GM12878 (cell line): ENCODE results near the gene LRRC63. TPM values are rescaled to one million over a fixed set of nuclear protein-coding genes. Genes with fewer than 3 reads are reported as not detected.
A peak's percentile ranks its signal among the peaks of the same experiment; 100 is the strongest.

Source experiments
- ATAC-seq: fragments of 200-7000 bp; cut with Tn5 transposase; 3 replicates; pipeline ENCODE4 v1.9.1; 2020; ENCODE audit warnings: mild to moderate bottlenecking, moderate library complexity
- BruUV-seq: library from RNA; stranded (reverse); fragments of 400-500 nt; replicated peaks from 2 replicates; lab custom pipeline; 2021; lab: Mats Ljungman, UMichigan
- CTCF ChIA-PET: fragments of 300-600 bp; sonication (Branson Sonifier 250); formaldehyde crosslinking; extraction: SDS; loops from one replicate; lab custom pipeline; 2021; ENCODE audit warnings: inconsistent platforms; lab: Yijun Ruan, JAX
- POLR2A ChIA-PET: fragments of 350-600 bp; formaldehyde crosslinking; extraction: SDS; loops from one replicate; lab custom pipeline; 2021; ENCODE audit warnings: inconsistent platforms; lab: Charles Lee
- RAD21 ChIA-PET: fragments of 300-600 bp; sonication (Branson Sonifier 250); formaldehyde crosslinking; loops from one replicate; lab custom pipeline; 2023; ENCODE audit warnings: antibody characterized with exemption; ENCODE audit not compliant: unreplicated experiment; lab: Charles Lee
- SMC1A ChIA-PET: fragments of 300-600 bp; sonication (Branson Sonifier 250); formaldehyde crosslinking; loops from one replicate; lab custom pipeline; 2023; ENCODE audit not compliant: unreplicated experiment, uncharacterized antibody; lab: Charles Lee
- DNase-seq: peaks from one replicate; pipeline ENCODE4 v3.0.0-alpha.2; 2011; ENCODE audit warnings: low read depth, low spot score
- FAIRE-seq: peaks from 3 replicates; lab custom pipeline; 2011; peaks lifted over from hg19 to GRCh38; lab: Jason Lieb, UNC
- H2AFZ ChIP-seq: 2 replicates; pipeline ENCODE4 v1.6.0; 2011; ENCODE audit warnings: low read depth, low read length, control low read depth; ENCODE audit not compliant: control insufficient read depth
- H3K27ac ChIP-seq: 2 replicates; pipeline ENCODE4 v1.5.1; 2011; ENCODE audit warnings: control low read depth; ENCODE audit not compliant: control insufficient read depth, insufficient read depth
- H3K27me3 ChIP-seq, 2 experiments: replicated peaks in 1 of 2; 2 replicates each; pipeline versions ENCODE4 v1.6.0 to v1.6.1; 2011; ENCODE audit warnings: low read length in 1 of 2; ENCODE audit not compliant: control insufficient read depth in 2 of 2, insufficient read depth in 2 of 2
- H3K36me3 ChIP-seq, 2 experiments: 2 replicates each; pipeline ENCODE4 v1.5.1; 2011; ENCODE audit warnings: low read length in 1 of 2; ENCODE audit not compliant: control insufficient read depth in 2 of 2, insufficient read depth in 2 of 2
- H3K4me1 ChIP-seq: 2 replicates; pipeline ENCODE4 v1.6.1; 2011; ENCODE audit warnings: mild to moderate bottlenecking, low read length, moderate library complexity, mixed read lengths; ENCODE audit not compliant: control insufficient read depth, insufficient read depth
- H3K4me2 ChIP-seq: 2 replicates; pipeline ENCODE4 v1.6.0; 2011; ENCODE audit warnings: control low read depth; ENCODE audit not compliant: control insufficient read depth, insufficient read depth
- H3K4me3 ChIP-seq: fragments of 200-600 bp; sonication (generic); 2 replicates; pipeline ENCODE4 v1.5.1; 2016
- H3K79me2 ChIP-seq: 2 replicates; pipeline ENCODE4 v1.6.0; 2011; ENCODE audit warnings: low read length; ENCODE audit not compliant: control insufficient read depth, insufficient read depth
- H3K9ac ChIP-seq: 2 replicates; pipeline ENCODE4 v1.8.0; 2011; ENCODE audit warnings: low read length, control low read depth, mixed read lengths; ENCODE audit not compliant: control insufficient read depth, insufficient read depth
- H3K9me3 ChIP-seq: replicated peaks from 3 replicates; pipeline ENCODE4 v1.5.1; 2011; ENCODE audit warnings: mild to moderate bottlenecking, low read length; ENCODE audit not compliant: control insufficient read depth, insufficient read depth
- H4K20me1 ChIP-seq: 2 replicates; pipeline ENCODE4 v1.6.0; 2011; ENCODE audit not compliant: control insufficient read depth, insufficient read depth
- ASH2L ChIP-seq: fragments of 300-600, 200-600 bp; sonication (generic); IDR thresholded peaks from 2 replicates; pipeline ENCODE4 v1.6.1; 2017; ENCODE audit warnings: low read depth, mild to moderate bottlenecking, borderline replicate concordance
- BRCA1 ChIP-seq: IDR thresholded peaks from 2 replicates; pipeline ENCODE4 v1.6.1; 2011; ENCODE audit warnings: low read depth, low read length, improper control_type of control experiment
- CEBPZ ChIP-seq: fragments of 150-350 bp; IDR thresholded peaks from 2 replicates; pipeline ENCODE4 v1.6.1; 2016; ENCODE audit warnings: low read depth, low read length
- EGR1 ChIP-seq, 2 experiments: IDR thresholded peaks; 1 replicate in 1 of 2; 2 replicates in 1 of 2; pipeline ENCODE4 v1.6.1; 2011 to 2012; ENCODE audit warnings: low read depth in 2 of 2, low read length in 2 of 2, borderline replicate concordance in 1 of 2, mild to moderate bottlenecking in 1 of 2, moderate library complexity in 1 of 2
- IKZF1 ChIP-seq: fragments of 450-650 bp; conservative IDR thresholded peaks from 2 replicates; pipeline ENCODE4 v1.6.1; 2017; ENCODE audit warnings: antibody characterized with exemption, mild to moderate bottlenecking
- IKZF2 ChIP-seq, 2 experiments: fragments of 450-650 bp; IDR thresholded peaks; 2 replicates each; pipeline ENCODE4 v1.6.1; 2017; ENCODE audit warnings: mild to moderate bottlenecking in 2 of 2, moderate library complexity in 2 of 2
- KLF5 ChIP-seq: fragments of 450-650 bp; IDR thresholded peaks from 2 replicates; pipeline ENCODE4 v1.6.1; 2014; ENCODE audit warnings: mild to moderate bottlenecking; ENCODE audit not compliant: partially characterized antibody
- LARP7 ChIP-seq: fragments of 450-650 bp; IDR thresholded peaks from 2 replicates; pipeline ENCODE4 v1.6.1; 2017; ENCODE audit warnings: mild to moderate bottlenecking
- MXI1 ChIP-seq: fragments of 150-350 bp; IDR thresholded peaks from 2 replicates; pipeline ENCODE4 v1.6.1; 2011; ENCODE audit warnings: low read depth, mild to moderate bottlenecking, inconsistent platforms, low read length, improper control_type of control experiment
- NFYB ChIP-seq: IDR thresholded peaks from 2 replicates; pipeline ENCODE4 v1.6.1; 2011; ENCODE audit warnings: low read depth, mild to moderate bottlenecking, low read length, improper control_type of control experiment, moderate library complexity; ENCODE audit not compliant: insufficient read depth
- POU2F2 ChIP-seq: IDR thresholded peaks from 3 replicates; pipeline ENCODE4 v1.6.1; 2011; ENCODE audit warnings: low read depth, mild to moderate bottlenecking, low read length, borderline replicate concordance
- RELA ChIP-seq: fragments of 450-650 bp; IDR thresholded peaks from 2 replicates; pipeline ENCODE4 v1.8.0; 2014; ENCODE audit warnings: borderline replicate concordance; ENCODE audit not compliant: partially characterized antibody
- RELB ChIP-seq: fragments of 450-650 bp; IDR thresholded peaks from 2 replicates; pipeline ENCODE4 v1.6.1; 2017; ENCODE audit warnings: low read depth, mild to moderate bottlenecking, moderate library complexity
- RFX5 ChIP-seq: IDR thresholded peaks from 2 replicates; pipeline ENCODE4 v1.6.1; 2011; ENCODE audit warnings: low read depth, low read length, improper control_type of control experiment
- SMARCA5 ChIP-seq: fragments of 450-650 bp; IDR thresholded peaks from 2 replicates; pipeline ENCODE4 v1.6.1; 2017; ENCODE audit warnings: mild to moderate bottlenecking
- SPI1 ChIP-seq: IDR thresholded peaks from 2 replicates; pipeline ENCODE4 v1.6.1; 2011; ENCODE audit warnings: low read depth, mild to moderate bottlenecking, low read length, moderate library complexity, borderline replicate concordance; ENCODE audit not compliant: insufficient read depth
- YY1 ChIP-seq: IDR thresholded peaks from 2 replicates; pipeline ENCODE4 v1.6.1; 2011; ENCODE audit warnings: low read depth, mild to moderate bottlenecking, low read length
- WGBS: methylation state at CpG from one replicate; pipeline ENCODE4 v1.1.6; 2016; ENCODE audit warnings: low lambda C conversion rate; ENCODE audit not compliant: insufficient replicate concordance, insufficient coverage; ENCODE audit errors: missing lambda C conversion rate; 5-methylcytosine and 5-hydroxymethylcytosine counted together
- in situ Hi-C: fragments of 300-500 bp; cut with MboI; formaldehyde crosslinking; loops from 9 replicates; pipeline ENCODE4 v1.14.3; 2018; ENCODE audit warnings: mixed read lengths
- intact Hi-C: fragments of 100-400 bp; cut with micrococcal nuclease; formaldehyde crosslinking; loops from one replicate; pipeline ENCODE4 v1.14.2; 2022; ENCODE audit not compliant: unreplicated experiment
- polyA plus RNA-seq, 11 experiments: library from polyadenylated mRNA; depleted of rRNA in 4 of 11; unstranded in 6 of 11; stranded (reverse) in 5 of 11; fragments of >200 nt; fragmentation: Nextera tagmentation in 4 of 11; fragmentation: Illumina TruSeq in 1 of 11; extraction: Ambion mirVana in 4 of 11; extraction: Trizol in 1 of 11; gene quantifications; 1 replicate in 1 of 11; 2 replicates in 10 of 11; pipeline versions ENCODE4 v1.2.1 to v1.2.3, GENCODE V29; 2011 to 2016; ENCODE audit warnings: inconsistent platforms in 2 of 11, missing spikeins in 2 of 11, low read depth in 1 of 11
- total RNA-seq, 4 experiments: library from RNA; depleted of rRNA in 3 of 4; stranded (reverse); fragments of >200 nt in 3 of 4; fragmentation: Illumina TruSeq in 1 of 4; extraction: Trizol in 1 of 4; gene quantifications; 2 replicates each; pipeline versions ENCODE4 v1.2.1 to v1.2.3, GENCODE V29; 2013 to 2021
- TF ChIP-seq, protein P1 (sequence below): fragments of 450-650 bp; IDR thresholded peaks from 2 replicates; pipeline ENCODE4 v1.6.1; 2017; ENCODE audit warnings: borderline replicate concordance

Gene LRRC63
- total and polyA plus RNA-seq, 10 of the 15 experiments (the other 5 are each of a cell fraction or from before 2014, with no cell fraction given): 0.34 to 0.98 (median 0.76) TPM; not detected in 1

GRCh38 chr13:46178143-46178542 lies 33.6 kb upstream of the LRRC63 start:
- Histone ChIP-seq H3K79me2 (peaks cover 96% of the 10 kb centered on the region), H3K27me3 (no peaks in the 10 kb centered on the region), H3K27ac (peak overlapping the region; percentile 99), H3K9ac (peak overlapping the region; percentile 94), H3K4me2 (peak overlapping the region; percentile 99), H3K4me3 (peak overlapping the region; percentile 72), H3K9me3 (no peaks in the 10 kb centered on the region), H4K20me1 (no peaks in the 10 kb centered on the region; the same call in 1 of the 2 replicates), H2AFZ (no peak overlapping the region), H3K4me1 (peaks cover 3% of the 10 kb centered on the region; the same call in 1 of the 2 replicates), H3K36me3 (peaks cover 0 to 5% of the 10 kb centered on the region in 2 experiments; a peak in 1 of 4 replicates)
- 2% methylated on average over 5 of the region's 5 CpGs for WGBS
- SMC1A ChIA-PET: interaction anchor here (1.1 to 14.6 kb wide), 5 partner anchors 10 to 476 kb away, joined by 3 to 295 read pairs (median 3); partner anchors contain the start of gene CBY2
- ATAC-seq: no peak
- CTCF ChIA-PET: interaction anchor here (1.0 to 17.1 kb wide), 3 partner anchors 10 to 27 kb away, joined by 3 to 172 read pairs (median 4); no protein-coding TSS in a partner anchor
- in situ Hi-C loops: loop anchor here (10.0 kb wide), 2 partner anchors 377 to 473 kb away; partner anchors contain the start of genes CBY2 and LRCH1
- POLR2A ChIA-PET: interaction anchor here (1.0 to 8.2 kb wide), 2 partner anchors 12 to 416 kb away, joined by 3 to 95 read pairs; no protein-coding TSS in a partner anchor
- RAD21 ChIA-PET: interaction anchor here (1.7 to 10.9 kb wide), 2 partner anchors 10 to 18 kb away, joined by 7 to 184 read pairs; no protein-coding TSS in a partner anchor
- TF ChIP-seq RFX5 (no peak), LARP7 (peak; percentile 31; the same call in 1 of the 2 replicates), EGR1 (IDR thresholded peaks at IDR 0.05; ENCODE audit: borderline replicate concordance in 1 of 2, low read depth in 2 of 2, low read length in 2 of 2) (no peak), IKZF1 (0 out of 2 replicates have a peak, but pooled peaks have one; percentile 35), SMARCA5 (no peak), SPI1 (peak; percentile 12; the same call in 1 of the 2 replicates), NFYB (no peak), IKZF2 (IDR thresholded peaks at IDR 0.05) (peak in 1 of 2 experiments; percentile 9; a peak in 2 of 4 replicates), MXI1 (no peak), YY1 (0 out of 2 replicates have a peak, but pooled peaks have one; percentile 14), RELB (0 out of 2 replicates have a peak, but pooled peaks have one; percentile 13), BRCA1 (no peak), KLF5 (no peak), RELA (no peak), ASH2L (no peak), POU2F2 (no peak), CEBPZ (no peak)
- TF ChIP-seq, protein P1, sequence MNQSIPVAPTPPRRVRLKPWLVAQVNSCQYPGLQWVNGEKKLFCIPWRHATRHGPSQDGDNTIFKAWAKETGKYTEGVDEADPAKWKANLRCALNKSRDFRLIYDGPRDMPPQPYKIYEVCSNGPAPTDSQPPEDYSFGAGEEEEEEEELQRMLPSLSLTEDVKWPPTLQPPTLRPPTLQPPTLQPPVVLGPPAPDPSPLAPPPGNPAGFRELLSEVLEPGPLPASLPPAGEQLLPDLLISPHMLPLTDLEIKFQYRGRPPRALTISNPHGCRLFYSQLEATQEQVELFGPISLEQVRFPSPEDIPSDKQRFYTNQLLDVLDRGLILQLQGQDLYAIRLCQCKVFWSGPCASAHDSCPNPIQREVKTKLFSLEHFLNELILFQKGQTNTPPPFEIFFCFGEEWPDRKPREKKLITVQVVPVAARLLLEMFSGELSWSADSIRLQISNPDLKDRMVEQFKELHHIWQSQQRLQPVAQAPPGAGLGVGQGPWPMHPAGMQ: no peak
- BruUV-seq: no TSS peak
- no peak for DNase-seq
- FAIRE-seq: no peak
- intact Hi-C loops: loop anchor here (10.0 kb wide), 1 partner anchor 397 kb away; no protein-coding TSS in a partner anchor
